Natural killer cell (primary cell): ENCODE results near the gene P2RX7. TPM values are rescaled to one million over a fixed set of nuclear protein-coding genes. Genes with fewer than 3 reads are reported as not detected.

Experiments used
- ATAC-seq, 3 donors: fragments of 150-1000 bp in 2 of 3; fragments of 200-7000 bp in 1 of 3; cut with Tn5 transposase; 1 replicate in 1 of 3; 2 replicates in 2 of 3; pipeline ENCODE4 v1.10.0; 2021; ENCODE audit warnings: mild to moderate bottlenecking in 2 of 3, moderate library complexity in 2 of 3
- DNase-seq, 2 donors: peaks; one replicate each; pipeline versions ENCODE4 v3.0.0 to v3.0.0-alpha.2; 2013 to 2021; ENCODE audit warnings: mixed read lengths in 1 of 2
- H3K27ac ChIP-seq: one replicate; pipeline ENCODE4 v1.5.1; 2013; ENCODE audit warnings: mild to moderate bottlenecking, low read length
- H3K27me3 ChIP-seq: one replicate; pipeline ENCODE4 v1.6.1; 2013; ENCODE audit warnings: low read length; ENCODE audit not compliant: control insufficient read depth, insufficient read depth
- H3K36me3 ChIP-seq: one replicate; pipeline ENCODE4 v1.6.1; 2013; ENCODE audit warnings: low read length; ENCODE audit not compliant: control insufficient read depth, insufficient read depth
- H3K4me1 ChIP-seq: one replicate; pipeline ENCODE4 v1.6.1; 2013; ENCODE audit warnings: low read length; ENCODE audit not compliant: control insufficient read depth, insufficient read depth
- H3K4me3 ChIP-seq: one replicate; pipeline ENCODE4 v1.5.1; 2013; ENCODE audit warnings: low read length
- H3K9me3 ChIP-seq: one replicate; pipeline ENCODE4 v1.6.1; 2013; ENCODE audit warnings: low read length; ENCODE audit not compliant: control insufficient read depth, insufficient read depth
- H3K27ac Mint-ChIP-seq, 2 donors: one replicate each; pipeline ENCODE4 v1.8.0; 2022; ENCODE audit warnings: mild to moderate bottlenecking in 2 of 2, mixed read lengths in 2 of 2, moderate library complexity in 1 of 2
- H3K27me3 Mint-ChIP-seq, 2 donors: one replicate each; pipeline ENCODE4 v1.8.0; 2022; ENCODE audit warnings: low read depth in 2 of 2, mixed read lengths in 2 of 2
- H3K36me3 Mint-ChIP-seq: one replicate; pipeline ENCODE4 v1.8.0; 2022; ENCODE audit warnings: mixed read lengths
- H3K4me1 Mint-ChIP-seq, 2 donors: one replicate each; pipeline ENCODE4 v1.8.0; 2022; ENCODE audit warnings: mixed read lengths in 2 of 2
- H3K4me3 Mint-ChIP-seq: one replicate; pipeline ENCODE4 v1.8.0; 2022; ENCODE audit warnings: mild to moderate bottlenecking, moderate library complexity, mixed read lengths
- H3K9me3 Mint-ChIP-seq, 2 donors: one replicate each; pipeline ENCODE4 v1.8.0; 2022; ENCODE audit warnings: mixed read lengths in 2 of 2
- CTCF ChIP-seq: fragments of 200-600 bp; IDR thresholded peaks from one replicate; pipeline ENCODE4 v1.8.0; 2022; ENCODE audit warnings: antibody characterized with exemption
- WGBS: methylation state at CpG from one replicate; pipeline ENCODE4 v1.1.7; 2013; ENCODE audit warnings: missing lambda C conversion rate; ENCODE audit not compliant: insufficient coverage; 5-methylcytosine and 5-hydroxymethylcytosine counted together
- intact Hi-C: fragments of 100-400 bp; cut with micrococcal nuclease; formaldehyde crosslinking; loops from one replicate; pipeline ENCODE4 v1.14.2; 2022
- total RNA-seq, 4 donors: library from RNA; stranded (reverse); fragments of 120-200 nt in 1 of 4; gene quantifications; one replicate each; pipeline versions ENCODE4 v1.2.3 to v1.2.4, GENCODE V29; 2013 to 2022

P2RX7 gene
- total RNA-seq, 3 donors from 2014 or later (not counting 1 experiment from before 2014, with no cell fraction given), result 14.1 to 22.9 (median 16.7) TPM

- no peak overlapping the region for H3K27ac ChIP-seq
- no peak for DNase-seq
- H3K4me3 ChIP-seq, result no peak overlapping the region
- Mint-ChIP-seq H3K4me1 (no peaks in the 10 kb centered on the region), H3K36me3 (no peaks in the 10 kb centered on the region), H3K4me3 (no peak overlapping the region), H3K9me3 (no peaks in the 10 kb centered on the region), H3K27me3 (no peaks in the 10 kb centered on the region), H3K27ac (no peak overlapping the region)
- H3K27me3 ChIP-seq, result no peaks in the 10 kb centered on the region
- H3K4me1 ChIP-seq, result no peaks in the 10 kb centered on the region
- intact Hi-C loops, result no loop called here
- ATAC-seq, result no peak
- WGBS, result 83% methylated on average over 4 of the region's 4 CpGs
- no peak for TF ChIP-seq CTCF
- no peaks in the 10 kb centered on the region for H3K9me3 ChIP-seq
- no peaks in the 10 kb centered on the region for H3K36me3 ChIP-seq
These were observed 16.1 kb upstream of the P2RX7 start for GRCh38 chr12:121116318-121117225.

GRCh38 chr12:121117226-121117777 lies 15.4 kb upstream of the P2RX7 start:
- H3K4me3 Mint-ChIP-seq, result no peak overlapping the region

GRCh38 chr12:121120323-121120722 lies 12.4 kb upstream of the P2RX7 start:
- peaks cover 0 to 15% of the 10 kb centered on the region in 2 donors for H3K4me1 Mint-ChIP-seq
- H3K27me3 ChIP-seq, result no peaks in the 10 kb centered on the region

More at GRCh38 chr12:121117226-121117777, 15.4 kb upstream of the P2RX7 start:
- H3K27me3 Mint-ChIP-seq, result no peaks in the 10 kb centered on the region
- no peak for DNase-seq
- no peak for ATAC-seq
- no peak overlapping the region for H3K27ac Mint-ChIP-seq
- Histone ChIP-seq H3K36me3 (no peaks in the 10 kb centered on the region), H3K4me1 (no peaks in the 10 kb centered on the region), H3K27me3 (no peaks in the 10 kb centered on the region), H3K9me3 (no peaks in the 10 kb centered on the region), H3K4me3 (no peak overlapping the region), H3K27ac (no peak overlapping the region)
- H3K9me3 Mint-ChIP-seq, result no peaks in the 10 kb centered on the region
- H3K4me1 Mint-ChIP-seq, result no peaks in the 10 kb centered on the region
- no peak for TF ChIP-seq CTCF
- no peaks in the 10 kb centered on the region for H3K36me3 Mint-ChIP-seq
- intact Hi-C loops, result no loop called here
- 90% methylated on average over 4 of the region's 4 CpGs for WGBS

More at GRCh38 chr12:121120323-121120722, 12.4 kb upstream of the P2RX7 start:
- Histone ChIP-seq H3K27ac (no peak overlapping the region), H3K4me3 (no peak overlapping the region), H3K4me1 (no peaks in the 10 kb centered on the region), H3K36me3 (no peaks in the 10 kb centered on the region), H3K9me3 (no peaks in the 10 kb centered on the region)
- Mint-ChIP-seq H3K4me3 (no peak overlapping the region), H3K27ac (no peak overlapping the region), H3K27me3 (no peaks in the 10 kb centered on the region), H3K9me3 (no peaks in the 10 kb centered on the region), H3K36me3 (no peaks in the 10 kb centered on the region)
- 93% methylated on average over 3 of the region's 6 CpGs for WGBS
- TF ChIP-seq CTCF, result no peak
- intact Hi-C loops, result no loop called here
- ATAC-seq, result no peak
- no peak for DNase-seq
